OCI-LY7 (cell line): ENCODE measurements around the gene PLXNC1. TPM values are rescaled to one million over a fixed set of nuclear protein-coding genes. Genes with fewer than 3 reads are reported as not detected.

Source experiments
- BruUV-seq: library from RNA; stranded (reverse); fragments of 400-500 nt; replicated peaks from 2 replicates; lab custom pipeline; 2021; lab: Mats Ljungman, UMichigan
- CTCF ChIA-PET: fragments of 300-600 bp; sonication (Branson Sonifier 250); formaldehyde crosslinking; loops from one replicate; lab custom pipeline; 2022; ENCODE audit warnings: antibody characterized with exemption; ENCODE audit not compliant: unreplicated experiment; lab: Charles Lee
- POLR2A ChIA-PET: fragments of 300-600 bp; sonication (Branson Sonifier 250); formaldehyde crosslinking; loops from one replicate; lab custom pipeline; 2022; ENCODE audit warnings: antibody characterized with exemption; lab: Charles Lee
- DNase-seq: peaks from one replicate; pipeline ENCODE4 v3.0.0-alpha.2; 2015; ENCODE audit warnings: low spot score
- H2AFZ ChIP-seq: fragments of 200-600 bp; sonication (generic), shearing (Covaris generic); 2 replicates; pipeline ENCODE4 v1.6.1; 2014; ENCODE audit warnings: mild to moderate bottlenecking, antibody characterized with exemption, low read length, moderate library complexity
- H3K27ac ChIP-seq: fragments of 200-600 bp; sonication (generic); 2 replicates; pipeline ENCODE4 v1.5.1; 2014; ENCODE audit warnings: mixed run types, low read depth, mild to moderate bottlenecking, moderate library complexity, low read length, inconsistent platforms; ENCODE audit not compliant: poor library complexity, severe bottlenecking
- H3K36me3 ChIP-seq: fragments of 200-600 bp; sonication (generic); 2 replicates; pipeline ENCODE4 v1.6.1; 2014; ENCODE audit warnings: mild to moderate bottlenecking, antibody characterized with exemption, low read length, moderate library complexity, mixed read lengths; ENCODE audit not compliant: insufficient read depth
- H3K4me1 ChIP-seq: fragments of 200-600 bp; sonication (generic); 2 replicates; pipeline ENCODE4 v1.5.1; 2014; ENCODE audit warnings: mild to moderate bottlenecking, low read length; ENCODE audit not compliant: insufficient read depth, poor library complexity, severe bottlenecking
- H3K4me2 ChIP-seq: fragments of 200-600 bp; sonication (generic); 2 replicates; pipeline ENCODE4 v1.6.1; 2014; ENCODE audit warnings: mild to moderate bottlenecking, low read length
- H3K4me3 ChIP-seq: fragments of 200-600 bp; sonication (generic); 2 replicates; pipeline ENCODE4 v1.5.1; 2014; ENCODE audit warnings: mild to moderate bottlenecking, low read depth, low read length; ENCODE audit not compliant: poor library complexity, severe bottlenecking
- H3K79me2 ChIP-seq: fragments of 200-600 bp; sonication (generic); 2 replicates; pipeline ENCODE4 v1.6.1; 2016; ENCODE audit warnings: low read depth, mild to moderate bottlenecking, low read length, moderate library complexity, mixed read lengths; ENCODE audit not compliant: insufficient read depth
- H3K9me2 ChIP-seq: fragments of 200-600 bp; sonication (generic); 2 replicates; pipeline ENCODE4 v1.6.1; 2016; ENCODE audit warnings: mild to moderate bottlenecking, low read length, mixed read lengths; ENCODE audit not compliant: insufficient read depth
- H3K9me3 ChIP-seq: fragments of 200-600 bp; sonication (generic); 2 replicates; pipeline ENCODE4 v1.6.1; 2014; ENCODE audit warnings: mild to moderate bottlenecking, mixed run types, low read length, mixed read lengths
- H4K20me1 ChIP-seq: fragments of 200-600 bp; sonication (generic); 2 replicates; pipeline ENCODE4 v1.6.1; 2014; ENCODE audit warnings: mild to moderate bottlenecking, antibody characterized with exemption, low read length, moderate library complexity, mixed read lengths; ENCODE audit not compliant: insufficient read depth
- EZH2phosphoT487 ChIP-seq: fragments of 200-600 bp; sonication (generic); IDR thresholded peaks from 2 replicates; pipeline ENCODE4 v1.6.1; 2018; ENCODE audit warnings: low read depth, borderline replicate concordance, mild to moderate bottlenecking, mixed run types, antibody characterized with exemption, low read length, moderate library complexity, mixed read lengths
- intact Hi-C: fragments of 100-400 bp; cut with micrococcal nuclease; formaldehyde crosslinking; loops from one replicate; pipeline ENCODE4 v1.10.0; 2022; ENCODE audit not compliant: unreplicated experiment
- total RNA-seq, 2 experiments: library from RNA; depleted of rRNA in 1 of 2; stranded (reverse); fragments of >200 nt in 1 of 2; shearing (Covaris generic) in 1 of 2; gene quantifications; 2 replicates each; pipeline ENCODE4 v1.2.3, GENCODE V29; 2014 to 2022
- TF ChIP-seq, protein P1 (sequence below): fragments of 200-600 bp; sonication (generic); conservative IDR thresholded peaks from 2 replicates; pipeline ENCODE4 v1.5.1; 2014; ENCODE audit warnings: mild to moderate bottlenecking, antibody characterized with exemption, low read length, moderate library complexity, mixed read lengths

PLXNC1 gene
- total RNA-seq, 2 experiments from 2014 or later = 4.5 to 8.0 TPM

DNA sequence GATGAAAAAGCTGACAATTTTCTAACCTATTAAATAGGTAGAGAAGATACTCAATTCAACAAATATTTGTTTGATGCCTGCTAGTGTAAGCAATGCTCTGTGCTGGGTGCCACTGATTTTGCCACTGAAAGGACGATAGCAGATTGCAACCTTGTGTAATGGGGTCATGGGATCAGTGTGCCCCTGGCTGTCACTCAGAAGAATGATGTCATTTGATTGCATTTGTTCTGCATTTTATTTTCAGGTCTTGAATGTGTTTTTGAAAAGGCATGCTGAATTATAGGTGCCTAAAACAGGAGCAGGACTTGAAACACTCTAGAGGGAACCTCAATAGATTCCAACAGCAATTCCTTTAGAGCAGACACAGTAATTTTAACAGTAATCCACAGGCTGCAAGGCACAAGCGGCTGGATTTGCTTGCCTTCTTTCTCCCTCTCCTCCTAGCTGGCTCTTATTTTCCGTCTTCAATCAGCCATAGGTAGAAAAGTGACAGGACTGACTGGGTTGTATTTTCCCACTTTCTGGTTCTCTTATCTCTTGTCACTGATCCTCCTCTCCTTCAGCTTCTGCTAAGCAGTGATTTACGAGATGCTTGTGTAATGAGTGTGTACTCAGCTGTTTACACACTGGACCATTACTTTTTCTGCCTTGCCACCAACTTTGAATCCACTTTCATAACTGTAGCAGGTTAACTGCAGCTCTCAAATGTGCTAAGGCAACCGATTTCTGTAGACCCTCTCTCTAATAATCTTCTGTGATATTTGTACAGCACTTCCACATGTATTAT is 4.1 kb downstream of the PLXNC1 start:
- Histone ChIP-seq H3K9me3 (no peaks in the 10 kb centered on the region), H3K9me2 (no peaks in the 10 kb centered on the region), H3K4me2 (no peak overlapping the region), H3K36me3 (no peaks in the 10 kb centered on the region), H3K27ac (no peak overlapping the region), H2AFZ (no peak overlapping the region), H3K4me1 (peaks cover 24% of the 10 kb centered on the region), H4K20me1 (no peaks in the 10 kb centered on the region), H3K79me2 (no peaks in the 10 kb centered on the region), H3K4me3 (no peak overlapping the region)
- no TSS peak for BruUV-seq
- POLR2A ChIA-PET = interaction anchor here (0.6 to 0.7 kb wide), 2 partner anchors 116 to 1041 kb away, joined by 3 to 4 read pairs; no protein-coding TSS in a partner anchor
- DNase-seq = no peak
- CTCF ChIA-PET = no interaction called here
- intact Hi-C loops = no loop called here
- TF ChIP-seq EZH2phosphoT487 = no peak
- TF ChIP-seq, protein P1, sequence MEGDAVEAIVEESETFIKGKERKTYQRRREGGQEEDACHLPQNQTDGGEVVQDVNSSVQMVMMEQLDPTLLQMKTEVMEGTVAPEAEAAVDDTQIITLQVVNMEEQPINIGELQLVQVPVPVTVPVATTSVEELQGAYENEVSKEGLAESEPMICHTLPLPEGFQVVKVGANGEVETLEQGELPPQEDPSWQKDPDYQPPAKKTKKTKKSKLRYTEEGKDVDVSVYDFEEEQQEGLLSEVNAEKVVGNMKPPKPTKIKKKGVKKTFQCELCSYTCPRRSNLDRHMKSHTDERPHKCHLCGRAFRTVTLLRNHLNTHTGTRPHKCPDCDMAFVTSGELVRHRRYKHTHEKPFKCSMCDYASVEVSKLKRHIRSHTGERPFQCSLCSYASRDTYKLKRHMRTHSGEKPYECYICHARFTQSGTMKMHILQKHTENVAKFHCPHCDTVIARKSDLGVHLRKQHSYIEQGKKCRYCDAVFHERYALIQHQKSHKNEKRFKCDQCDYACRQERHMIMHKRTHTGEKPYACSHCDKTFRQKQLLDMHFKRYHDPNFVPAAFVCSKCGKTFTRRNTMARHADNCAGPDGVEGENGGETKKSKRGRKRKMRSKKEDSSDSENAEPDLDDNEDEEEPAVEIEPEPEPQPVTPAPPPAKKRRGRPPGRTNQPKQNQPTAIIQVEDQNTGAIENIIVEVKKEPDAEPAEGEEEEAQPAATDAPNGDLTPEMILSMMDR = no peak

DNA sequence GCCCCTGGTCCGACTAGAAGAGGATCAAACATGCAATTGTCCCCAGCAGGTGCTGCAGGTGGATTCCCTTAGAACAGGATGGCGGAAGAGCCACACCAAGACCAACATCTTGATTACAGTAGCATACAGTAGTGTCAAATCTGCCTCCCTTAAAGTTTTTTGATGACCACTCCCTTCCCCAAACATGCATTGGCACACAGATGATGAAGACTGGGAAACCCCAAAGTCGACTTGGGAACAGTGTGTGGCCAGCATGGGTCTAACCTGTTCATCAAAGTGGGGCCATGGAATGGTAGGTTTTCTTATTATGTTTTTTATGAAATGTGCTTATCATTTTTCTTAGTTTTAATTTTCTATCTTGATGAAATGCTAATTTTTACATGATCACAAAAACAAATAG is 8.8 kb downstream of the PLXNC1 start:
- POLR2A ChIA-PET = interaction anchor here (0.6 to 3.0 kb wide), 5 partner anchors 9 to 54 kb away, joined by 3 to 17 read pairs (median 4); no protein-coding TSS in a partner anchor
- intact Hi-C loops = no loop called here
- BruUV-seq = no TSS peak

More for the DNA sequence above, 8.8 kb downstream of the PLXNC1 start:
- CTCF ChIA-PET = no interaction called here
- Histone ChIP-seq H3K27ac (no peak overlapping the region), H2AFZ (peak overlapping the region; percentile 72; the same call in 1 of the 2 replicates), H3K4me2 (peak overlapping the region; percentile 54; the same call in 1 of the 2 replicates), H3K36me3 (no peaks in the 10 kb centered on the region), H3K4me3 (no peak overlapping the region), H4K20me1 (no peaks in the 10 kb centered on the region), H3K4me1 (peaks cover 19% of the 10 kb centered on the region), H3K9me3 (no peaks in the 10 kb centered on the region), H3K79me2 (no peaks in the 10 kb centered on the region), H3K9me2 (no peaks in the 10 kb centered on the region)
- TF ChIP-seq EZH2phosphoT487 = no peak
- TF ChIP-seq, protein P1 = no peak
- no peak for DNase-seq
